BLaER1 treated with 17β-estradiol and CSF1 and Interleukin-3, amounts not matched to agents 10 nM and 100 nM (cell line): ENCODE data around the gene MARCHF6.
A peak's percentile ranks its signal among the peaks of the same experiment; 100 is the strongest.
"Not testable (repeated sequence)": the region's sequence is repeated elsewhere in the genome, so short reads cannot be mapped to it uniquely, and the experiment has no call there.

Source experiments
- H3K27ac ChIP-seq, 11 experiments: shearing (Covaris generic); formaldehyde crosslinking; 2 replicates each; pipeline ENCODE4 v1.8.1; 2022
- H3K27me3 ChIP-seq, 11 experiments: shearing (Covaris generic); formaldehyde crosslinking; 2 replicates each; pipeline ENCODE4 v1.8.1; 2022
- H3K36me3 ChIP-seq, 11 experiments: shearing (Covaris generic); formaldehyde crosslinking; 2 replicates each; pipeline ENCODE4 v1.8.1; 2022
- H3K4me1 ChIP-seq, 10 experiments: shearing (Covaris generic); formaldehyde crosslinking; 2 replicates each; pipeline ENCODE4 v1.8.1; 2022
- H3K4me2 ChIP-seq, 11 experiments: shearing (Covaris generic); formaldehyde crosslinking; 2 replicates each; pipeline ENCODE4 v1.8.1; 2022
- H3K4me3 ChIP-seq, 10 experiments: shearing (Covaris generic); formaldehyde crosslinking; 2 replicates each; pipeline ENCODE4 v1.8.1; 2022
- H3K9ac ChIP-seq, 11 experiments: shearing (Covaris generic); formaldehyde crosslinking; 2 replicates each; pipeline ENCODE4 v1.8.1; 2022
- H3K9me3 ChIP-seq, 11 experiments: shearing (Covaris generic); formaldehyde crosslinking; replicated peaks in 1 of 11; 2 replicates each; pipeline ENCODE4 v1.8.1; 2022
- H4K20me1 ChIP-seq, 11 experiments: shearing (Covaris generic); formaldehyde crosslinking; 2 replicates each; pipeline ENCODE4 v1.8.1; 2022
- Cebpa-rat ChIP-seq, 11 experiments: shearing (Covaris generic); IDR thresholded peaks; 2 replicates each; pipeline ENCODE4 v1.8.1; 2022

Gene MARCHF6

DNA sequence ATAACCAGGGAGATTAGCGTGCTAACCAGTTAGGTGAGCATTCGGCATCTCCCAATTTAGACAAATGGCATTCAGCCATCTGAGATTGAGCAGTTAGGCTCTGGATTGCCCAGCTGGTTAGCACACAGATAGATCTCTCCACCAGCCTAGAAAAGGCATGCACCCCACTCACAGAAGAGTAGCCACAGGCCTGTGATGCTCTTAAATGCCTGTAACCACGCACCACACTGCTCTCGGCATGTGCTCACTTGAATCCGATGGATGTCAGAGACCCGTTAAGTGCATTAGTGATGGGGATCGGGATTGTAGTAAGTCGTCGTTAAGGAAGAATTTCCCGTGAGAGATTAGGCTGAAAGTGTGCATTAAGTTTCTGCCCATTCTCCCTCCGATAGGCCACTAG lies 23.0 kb downstream of the MARCHF6 start:
- no peaks in the 10 kb centered on the region for H3K27me3 ChIP-seq
- no peak overlapping the region for H3K9ac ChIP-seq
- peaks cover 62 to 100% (median 93%) of the 10 kb centered on the region in 11 experiments for H4K20me1 ChIP-seq
- peak overlapping the region in 3 of 11 experiments; percentile 3 to 50 (median 7); a peak in 2 of 22 replicates for H3K4me2 ChIP-seq
- peaks cover 47 to 87% (median 72%) of the 10 kb centered on the region in 11 experiments for H3K36me3 ChIP-seq
- no peak for TF ChIP-seq Cebpa-rat (IDR thresholded peaks at IDR 0.05)
- H3K4me3 ChIP-seq: no peak overlapping the region
- no peak overlapping the region; a peak in 1 of 22 replicates for H3K27ac ChIP-seq
- peaks cover 0 to 9% (median 8%) of the 10 kb centered on the region in 10 experiments; a peak in 13 of 20 replicates for H3K4me1 ChIP-seq
- peaks cover 0 to 50% (median 37%) of the 10 kb centered on the region in 11 experiments; a peak in 19 of 22 replicates for H3K9me3 ChIP-seq

DNA sequence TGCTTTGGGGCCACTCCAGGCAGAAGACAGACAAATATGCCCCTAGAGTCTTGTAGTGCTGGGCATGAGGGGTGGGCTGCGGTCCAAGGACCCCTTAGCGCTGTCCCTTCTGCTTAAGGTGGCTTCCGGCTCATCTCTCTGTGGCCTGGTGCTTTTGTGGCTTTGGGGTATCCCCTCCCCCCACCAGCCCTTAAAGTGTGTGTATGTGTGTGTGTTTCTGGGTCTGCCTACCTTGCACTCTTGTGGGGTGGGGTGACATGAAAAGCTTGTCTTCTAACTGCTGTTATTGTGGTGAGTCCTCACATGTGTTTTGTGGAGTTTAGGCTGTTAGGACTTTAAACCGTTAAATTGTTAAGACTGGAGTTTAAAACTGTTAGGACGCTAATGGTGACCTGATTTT lies 23.6 kb downstream of the MARCHF6 start:
- Histone ChIP-seq H3K27me3 (no peaks in the 10 kb centered on the region), H3K36me3 (peaks cover 52 to 93% (median 77%) of the 10 kb centered on the region in 11 experiments), H3K4me3 (no peak overlapping the region), H3K9ac (no peak overlapping the region), H4K20me1 (peaks cover 62 to 100% (median 93%) of the 10 kb centered on the region in 11 experiments), H3K4me1 (peaks cover 0 to 9% (median 8%) of the 10 kb centered on the region in 10 experiments; a peak in 13 of 20 replicates), H3K4me2 (peak overlapping the region in 5 of 11 experiments; percentile 3 to 50 (median 6); a peak in 3 of 22 replicates), H3K27ac (peak overlapping the region in 1 of 11 experiments; percentile 8; a peak in 1 of 22 replicates), H3K9me3 (peaks cover 0 to 45% (median 33%) of the 10 kb centered on the region in 11 experiments; a peak in 19 of 22 replicates)
- TF ChIP-seq Cebpa-rat (IDR thresholded peaks at IDR 0.05): no peak

DNA sequence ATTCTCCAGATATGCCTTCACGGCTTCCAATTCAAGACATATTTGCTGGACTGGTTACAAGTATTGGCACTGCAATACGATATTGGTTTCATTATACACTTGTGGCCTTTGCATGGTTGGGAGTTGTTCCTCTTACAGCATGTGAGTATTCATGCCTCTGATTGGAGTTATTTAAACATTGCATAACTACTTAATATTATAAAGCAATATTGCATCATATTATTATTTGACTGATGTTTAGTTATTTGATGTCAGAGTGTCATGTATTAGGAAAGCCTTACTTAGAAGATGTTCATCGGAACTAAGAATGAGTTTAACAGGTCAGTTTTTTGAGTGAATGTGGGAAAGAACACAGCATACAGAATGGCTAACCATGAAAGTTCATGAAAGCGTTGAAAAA lies 28.3 kb downstream of the MARCHF6 start:
- TF ChIP-seq Cebpa-rat (IDR thresholded peaks at IDR 0.05): peak in 1 of 11 experiments; percentile 32; a peak in 1 of 22 replicates

DNA sequence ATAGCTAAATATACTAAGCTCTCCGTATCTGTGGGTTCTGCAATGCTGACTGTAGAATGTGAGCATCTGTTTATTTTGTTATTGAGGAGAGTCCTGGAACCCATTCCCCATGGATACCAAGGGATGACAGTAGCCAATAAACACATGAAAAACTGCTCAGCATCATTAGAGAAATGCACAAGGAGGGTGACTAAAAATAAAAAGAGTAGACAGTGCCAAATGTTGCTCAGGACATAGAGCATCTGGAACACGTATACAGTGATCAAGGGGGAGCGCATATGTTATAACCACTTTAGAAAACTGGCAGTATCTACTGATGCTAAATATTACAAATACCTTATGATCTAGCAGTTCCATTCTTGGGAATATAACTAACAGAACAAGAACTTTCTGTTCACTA lies 31.0 kb downstream of the MARCHF6 start:
- Histone ChIP-seq H3K4me3 (no peak overlapping the region), H3K4me1 (no peaks in the 10 kb centered on the region), H3K27ac (no peak overlapping the region), H3K9ac (no peak overlapping the region), H3K27me3 (no peaks in the 10 kb centered on the region), H3K9me3 (0 out of 22 replicates have a peak, but pooled peaks cover 0 to 3% (median 0%) of the 10 kb centered on the region in 11 experiments), H3K4me2 (no peak overlapping the region), H3K36me3 (peaks cover 91 to 100% (median 98%) of the 10 kb centered on the region in 11 experiments), H4K20me1 (peaks cover 8 to 94% (median 64%) of the 10 kb centered on the region in 11 experiments; a peak in 18 of 22 replicates)
- TF ChIP-seq Cebpa-rat (IDR thresholded peaks at IDR 0.05): no peak

More for the DNA sequence above, 28.3 kb downstream of the MARCHF6 start:
- Histone ChIP-seq H3K4me2 (no peak overlapping the region), H3K9ac (no peak overlapping the region), H4K20me1 (peaks cover 21 to 97% (median 78%) of the 10 kb centered on the region in 11 experiments), H3K27me3 (no peaks in the 10 kb centered on the region), H3K4me3 (no peak overlapping the region), H3K36me3 (peaks cover 76 to 98% (median 90%) of the 10 kb centered on the region in 11 experiments), H3K27ac (no peak overlapping the region), H3K9me3 (peaks cover 0 to 6% (median 0%) of the 10 kb centered on the region in 11 experiments; a peak in 4 of 22 replicates), H3K4me1 (peaks cover 0 to 5% (median 4%) of the 10 kb centered on the region in 10 experiments; a peak in 13 of 20 replicates)

DNA sequence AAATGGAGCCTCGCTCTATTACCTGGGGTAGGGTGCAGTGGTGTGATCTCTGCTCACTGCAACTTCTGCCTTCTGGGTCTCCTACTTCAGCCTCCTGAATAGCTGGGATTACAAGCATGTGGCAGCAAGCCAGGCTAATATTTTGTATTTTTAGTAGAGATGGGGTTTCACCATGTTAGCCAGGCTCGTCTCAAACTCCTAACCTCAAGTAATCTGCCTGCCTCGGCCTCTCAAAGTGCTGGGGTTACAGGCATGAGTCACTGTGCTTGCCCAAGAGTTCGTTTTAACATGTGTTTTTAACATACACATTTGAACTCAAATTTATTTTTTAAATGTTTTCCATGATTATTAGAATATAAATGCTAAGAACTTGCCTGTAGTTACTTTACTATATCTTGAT lies 34.2 kb downstream of the MARCHF6 start:
- Histone ChIP-seq H3K36me3 (peaks cover 91 to 100% (median 98%) of the 10 kb centered on the region in 11 experiments), H3K9me3 (no peaks in the 10 kb centered on the region), H4K20me1 (peaks cover 0 to 93% (median 40%) of the 10 kb centered on the region in 11 experiments; a peak in 18 of 22 replicates), H3K27me3 (no peaks in the 10 kb centered on the region), H3K9ac (no peak overlapping the region), H3K4me3 (no peak overlapping the region), H3K27ac (no peak overlapping the region), H3K4me2 (no peak overlapping the region), H3K4me1 (no peaks in the 10 kb centered on the region)
- no peak for TF ChIP-seq Cebpa-rat (IDR thresholded peaks at IDR 0.05)

DNA sequence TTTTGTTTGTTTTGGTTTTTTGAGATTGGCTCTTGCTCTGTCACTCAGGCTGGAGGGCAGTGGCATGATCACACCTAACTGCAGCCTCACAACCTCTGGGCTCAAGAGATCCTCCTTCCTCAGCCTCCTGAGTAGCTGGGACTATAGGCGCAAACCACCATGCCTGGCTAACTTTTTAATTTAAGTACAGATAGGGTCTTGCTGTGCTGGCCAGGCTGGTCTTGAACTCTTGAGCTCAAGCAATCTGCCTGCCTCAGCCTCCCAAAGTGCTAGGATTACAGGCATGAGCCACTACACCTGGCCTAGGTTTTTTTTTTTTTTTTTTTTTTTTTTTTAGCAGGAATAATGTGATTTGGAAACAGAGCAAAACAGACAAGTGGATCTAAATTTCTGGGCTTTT lies 37.6 kb downstream of the MARCHF6 start:
- no peak for TF ChIP-seq Cebpa-rat (IDR thresholded peaks at IDR 0.05)
- H3K36me3 ChIP-seq: peaks cover 95 to 100% (median 98%) of the 10 kb centered on the region in 11 experiments
- no peaks in the 10 kb centered on the region for H3K9me3 ChIP-seq
- no peaks in the 10 kb centered on the region for H3K27me3 ChIP-seq
- H3K27ac ChIP-seq: no peak overlapping the region
- no peaks in the 10 kb centered on the region for H3K4me1 ChIP-seq
- H3K9ac ChIP-seq: no peak overlapping the region
- H3K4me3 ChIP-seq: no peak overlapping the region
- peaks cover 0 to 80% (median 22%) of the 10 kb centered on the region in 11 experiments; a peak in 15 of 22 replicates for H4K20me1 ChIP-seq
- no peak overlapping the region for H3K4me2 ChIP-seq

DNA sequence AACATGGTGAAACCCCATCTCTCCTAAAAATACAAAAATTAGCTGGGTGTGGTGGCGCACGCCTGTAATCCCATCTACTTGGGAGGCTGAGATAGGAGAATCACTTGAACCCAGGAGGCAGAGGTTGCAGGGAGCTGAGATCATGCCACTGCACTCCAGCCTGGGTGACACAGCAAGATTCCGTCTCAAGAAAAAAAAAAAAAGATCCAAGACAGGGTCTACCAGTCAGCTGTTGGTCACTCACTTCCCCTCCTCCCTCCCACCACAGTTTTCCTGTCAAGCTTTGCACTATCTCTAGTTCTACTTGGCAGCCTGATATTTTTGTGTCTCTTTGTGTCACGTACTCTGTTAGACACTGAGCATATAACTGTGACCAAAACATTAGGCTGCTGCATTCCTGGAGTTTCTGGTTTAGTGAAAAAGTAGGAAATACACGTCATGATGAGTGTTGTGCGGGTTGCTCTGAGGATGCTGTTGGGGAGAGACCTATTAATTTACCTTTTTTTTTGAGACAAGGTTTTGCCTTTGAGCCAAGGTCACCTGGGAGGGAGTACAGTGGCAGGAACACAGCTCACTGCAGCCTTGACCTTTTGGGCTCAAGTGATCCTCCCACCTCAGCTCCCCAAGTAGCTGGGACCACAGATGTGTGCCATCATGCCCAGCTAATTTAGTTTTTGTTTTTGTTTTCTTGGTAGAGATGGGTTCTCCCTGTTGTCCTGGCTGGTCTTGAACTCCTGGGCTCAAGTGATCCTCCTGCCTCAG lies 39.3 kb downstream of the MARCHF6 start:
- H3K4me2 ChIP-seq, H3K9me3 ChIP-seq, H3K4me3 ChIP-seq, H3K4me1 ChIP-seq, H3K9ac ChIP-seq, H3K27ac ChIP-seq, H3K27me3 ChIP-seq: not testable (repeated sequence)
- Histone ChIP-seq H4K20me1 (peaks cover 0 to 78% (median 20%) of the 10 kb centered on the region in 11 experiments; a peak in 15 of 22 replicates), H3K36me3 (peaks cover 96 to 100% (median 99%) of the 10 kb centered on the region in 11 experiments)

DNA sequence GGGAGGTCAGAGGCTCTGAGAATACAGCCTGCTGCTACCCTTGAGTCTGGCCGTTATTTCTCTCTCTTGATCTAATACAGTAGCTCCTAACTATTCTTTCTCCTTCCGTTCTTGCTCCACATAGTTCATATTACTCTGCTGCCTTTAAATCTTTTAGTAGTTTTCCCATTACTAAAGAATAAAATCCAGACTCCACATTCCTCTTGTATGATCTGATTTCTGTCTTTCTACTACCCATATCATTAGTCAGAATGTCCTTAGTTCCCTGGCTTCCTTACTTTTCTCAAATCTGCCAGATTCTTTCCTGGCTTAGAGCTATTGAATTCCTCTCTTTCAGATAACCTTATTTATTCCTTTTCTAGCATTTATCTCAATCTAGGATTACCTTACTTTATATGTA lies 40.0 kb downstream of the MARCHF6 start:
- H3K27me3 ChIP-seq: no peaks in the 10 kb centered on the region
- no peaks in the 10 kb centered on the region for H3K4me1 ChIP-seq
- no peak overlapping the region for H3K27ac ChIP-seq
- H3K9me3 ChIP-seq: no peaks in the 10 kb centered on the region
- H3K36me3 ChIP-seq: peaks cover 93 to 100% (median 99%) of the 10 kb centered on the region in 11 experiments
- no peak overlapping the region for H3K9ac ChIP-seq
- H3K4me2 ChIP-seq: no peak overlapping the region
- no peak for TF ChIP-seq Cebpa-rat (IDR thresholded peaks at IDR 0.05)
- H3K4me3 ChIP-seq: no peak overlapping the region
- H4K20me1 ChIP-seq: peaks cover 0 to 78% (median 17%) of the 10 kb centered on the region in 11 experiments; a peak in 15 of 22 replicates

DNA sequence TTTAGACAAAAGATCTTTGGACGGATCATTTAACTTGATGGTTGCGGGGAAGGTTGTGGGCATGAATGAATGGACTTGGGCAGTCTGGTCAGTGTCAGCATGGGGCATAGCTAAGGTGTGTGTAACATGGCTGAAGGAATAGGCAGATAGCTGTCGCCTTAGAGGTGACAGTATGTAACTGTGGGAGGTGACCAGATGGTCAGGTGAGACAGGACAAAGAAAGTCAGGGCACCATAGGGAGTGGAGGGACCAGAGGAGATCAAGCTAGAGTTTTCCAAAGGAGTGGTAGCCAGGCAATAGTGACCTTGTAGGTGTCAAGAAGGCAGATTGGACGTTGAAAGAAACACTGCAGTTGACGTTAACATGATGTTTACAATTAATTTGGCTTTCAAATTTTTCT lies 43.1 kb downstream of the MARCHF6 start:
- H3K36me3 ChIP-seq: peaks cover 91 to 100% (median 98%) of the 10 kb centered on the region in 11 experiments
- no peak overlapping the region for H3K4me2 ChIP-seq
- no peaks in the 10 kb centered on the region for H3K4me1 ChIP-seq
- no peak overlapping the region for H3K9ac ChIP-seq
- TF ChIP-seq Cebpa-rat (IDR thresholded peaks at IDR 0.05): no peak
- H3K4me3 ChIP-seq: no peak overlapping the region
- peaks cover 0 to 75% (median 10%) of the 10 kb centered on the region in 11 experiments; a peak in 12 of 22 replicates for H4K20me1 ChIP-seq
- no peak overlapping the region for H3K27ac ChIP-seq
- H3K9me3 ChIP-seq: no peaks in the 10 kb centered on the region
- no peaks in the 10 kb centered on the region for H3K27me3 ChIP-seq
